GM21390 (cell line): ENCODE data around the gene CNTF.
"Not testable (repeated sequence)": the region's sequence is repeated elsewhere in the genome, so short reads cannot be mapped to it uniquely, and the experiment has no call there.

Experiments
- ATAC-seq: cut with Tn5 transposase; IDR thresholded peaks from one replicate; pipeline ENCODE4 v1.9.1; 2021; ENCODE audit not compliant: unreplicated experiment

Gene CNTF

GRCh38 chr11:58622344-58622743 lies at the start of gene CNTF:
Gene CNTF (plus strand): TSS chr11:58622665. CDS start chr11:58622753, 88 bp downstream.
- ATAC-seq: no peak

- not testable (repeated sequence) for ATAC-seq
Observed at GRCh38 chr11:58572906-58573305, 49.6 kb upstream of the CNTF start.

GRCh38 chr11:58573451-58574104 lies 48.9 kb upstream of the CNTF start:
- peak; percentile 24 for ATAC-seq

GRCh38 chr11:58574881-58575280 lies 47.6 kb upstream of the CNTF start:
- no peak for ATAC-seq

GRCh38 chr11:58575377-58576020 lies 47.0 kb upstream of the CNTF start, which contains the start of gene LPXN:
Gene LPXN (minus strand): TSS chr11:58575856. CDS start chr11:58575772, 84 bp downstream.
- ATAC-seq: no peak

GRCh38 chr11:58576887-58577471 lies 45.5 kb upstream of the CNTF start:
- no peak for ATAC-seq

GRCh38 chr11:58577555-58578135 lies 44.8 kb upstream of the CNTF start:
- peak; percentile 48 for ATAC-seq

GRCh38 chr11:58578136-58578634 lies 44.3 kb upstream of the CNTF start:
- no peak for ATAC-seq

GRCh38 chr11:58578635-58579191 lies 43.8 kb upstream of the CNTF start, which contains the start of gene ZFP91:
Gene ZFP91 (plus strand): TSS chr11:58579063. CDS start chr11:58579282, 219 bp downstream.
- peak; percentile 32 for ATAC-seq

- ATAC-seq: peak; percentile 40
Observed at GRCh38 chr11:58579192-58580129, 43.0 kb upstream of the CNTF start.

- ATAC-seq: no peak
Observed at GRCh38 chr11:58580311-58580710, 42.2 kb upstream of the CNTF start.

- ATAC-seq: no peak
Observed at GRCh38 chr11:58582437-58582836, 40.0 kb upstream of the CNTF start.

GRCh38 chr11:58586998-58587397 lies 35.5 kb upstream of the CNTF start:
- ATAC-seq: no peak

- ATAC-seq: no peak
Observed at GRCh38 chr11:58591659-58592058, 30.8 kb upstream of the CNTF start.

GRCh38 chr11:58592760-58593472 lies 29.5 kb upstream of the CNTF start:
- no peak for ATAC-seq

- ATAC-seq: no peak
Observed at GRCh38 chr11:58594826-58595225, 27.6 kb upstream of the CNTF start.

GRCh38 chr11:58596621-58597020 lies 25.8 kb upstream of the CNTF start:
- no peak for ATAC-seq

- no peak for ATAC-seq
Observed at GRCh38 chr11:58597486-58598144, 24.9 kb upstream of the CNTF start.

- no peak for ATAC-seq
Observed at GRCh38 chr11:58600510-58600909, 22.0 kb upstream of the CNTF start.
